IPS DF 6.9 (cell line): ENCODE data around the gene TBC1D22A.

Experiments
- DNase-seq: peaks from one replicate; pipeline ENCODE4 v3.0.0-alpha.2; 2013; ENCODE audit warnings: low read depth, low spot score
- H3K27ac ChIP-seq: one replicate; pipeline ENCODE4 v1.5.1; 2013; ENCODE audit warnings: low read length, control low read depth
- H3K27me3 ChIP-seq: 2 replicates; pipeline ENCODE4 v1.6.1; 2013; ENCODE audit warnings: mild to moderate bottlenecking, low read length; ENCODE audit not compliant: control insufficient read depth, insufficient read depth
- H3K36me3 ChIP-seq: 2 replicates; pipeline ENCODE4 v1.6.1; 2013; ENCODE audit warnings: low read length; ENCODE audit not compliant: control insufficient read depth, insufficient read depth
- H3K4me1 ChIP-seq: 2 replicates; pipeline ENCODE4 v1.6.1; 2013; ENCODE audit warnings: low read length; ENCODE audit not compliant: control insufficient read depth, insufficient read depth
- H3K4me3 ChIP-seq: 2 replicates; pipeline ENCODE4 v1.5.1; 2013; ENCODE audit warnings: mild to moderate bottlenecking, low read length
- H3K9me3 ChIP-seq: 2 replicates; pipeline ENCODE4 v1.6.1; 2013; ENCODE audit warnings: low read length, inconsistent platforms; ENCODE audit not compliant: control insufficient read depth, insufficient read depth
- WGBS: extraction: QIAGEN DNeasy Blood & Tissue Kit; methylation state at CpG from one replicate; pipeline ENCODE4 v1.1.7; 2013; ENCODE audit warnings: mixed read lengths, missing lambda C conversion rate; ENCODE audit not compliant: insufficient read length, insufficient coverage; 5-methylcytosine and 5-hydroxymethylcytosine counted together

The TBC1D22A gene

GRCh38 chr22:47100019-47100418, 337.6 kb downstream of the TBC1D22A start:
- Histone ChIP-seq H3K4me3 (no peak overlapping the region), H3K4me1 (peaks cover 6% of the 10 kb centered on the region), H3K27ac (no peak overlapping the region), H3K9me3 (no peaks in the 10 kb centered on the region), H3K27me3 (no peaks in the 10 kb centered on the region), H3K36me3 (no peaks in the 10 kb centered on the region)
- DNase-seq, result no peak
- no CpG with 5 or more reads among the region's 2 CpGs for WGBS

- H3K27me3 ChIP-seq, result no peaks in the 10 kb centered on the region
- no peak overlapping the region for H3K27ac ChIP-seq
- no peaks in the 10 kb centered on the region for H3K36me3 ChIP-seq
- no peak overlapping the region for H3K4me3 ChIP-seq
- DNase-seq, result no peak
- H3K4me1 ChIP-seq, result peaks cover 6% of the 10 kb centered on the region
- WGBS, result no CpG with 5 or more reads among the region's 15 CpGs
- no peaks in the 10 kb centered on the region for H3K9me3 ChIP-seq
These were observed 338.3 kb downstream of the TBC1D22A start for GRCh38 chr22:47100646-47101200.

- H3K9me3 ChIP-seq, result no peaks in the 10 kb centered on the region
- no peaks in the 10 kb centered on the region for H3K27me3 ChIP-seq
- no peak overlapping the region for H3K4me3 ChIP-seq
- peaks cover 6% of the 10 kb centered on the region for H3K4me1 ChIP-seq
- DNase-seq, result no peak
- H3K27ac ChIP-seq, result no peak overlapping the region
- no CpG with 5 or more reads among the region's 16 CpGs for WGBS
- no peaks in the 10 kb centered on the region for H3K36me3 ChIP-seq
These were observed 339.0 kb downstream of the TBC1D22A start for GRCh38 chr22:47101321-47101885.

- no peak for DNase-seq
- Histone ChIP-seq H3K27ac (no peak overlapping the region), H3K27me3 (no peaks in the 10 kb centered on the region), H3K36me3 (no peaks in the 10 kb centered on the region), H3K9me3 (no peaks in the 10 kb centered on the region), H3K4me1 (peaks cover 6% of the 10 kb centered on the region), H3K4me3 (no peak overlapping the region)
- WGBS, result no CpG with 5 or more reads among the region's 12 CpGs
These were observed 339.6 kb downstream of the TBC1D22A start for GRCh38 chr22:47102081-47102480.

- WGBS, result no CpG with 5 or more reads among the region's 2 CpGs
- no peak overlapping the region for H3K4me3 ChIP-seq
These were observed 340.2 kb downstream of the TBC1D22A start for GRCh38 chr22:47102648-47103047.

GRCh38 chr22:47105085-47105484, 342.6 kb downstream of the TBC1D22A start:
- H3K27me3 ChIP-seq, result no peaks in the 10 kb centered on the region
- 100% methylated on average over 1 of the region's 4 CpGs for WGBS
- no peak overlapping the region for H3K4me3 ChIP-seq
- no peak for DNase-seq
- H3K9me3 ChIP-seq, result no peaks in the 10 kb centered on the region
- H3K27ac ChIP-seq, result no peak overlapping the region
- peaks cover 6% of the 10 kb centered on the region for H3K4me1 ChIP-seq
- no peaks in the 10 kb centered on the region for H3K36me3 ChIP-seq

More at GRCh38 chr22:47102648-47103047, 340.2 kb downstream of the TBC1D22A start:
- Histone ChIP-seq H3K36me3 (no peaks in the 10 kb centered on the region), H3K4me1 (peaks cover 6% of the 10 kb centered on the region), H3K27me3 (no peaks in the 10 kb centered on the region), H3K27ac (no peak overlapping the region), H3K9me3 (no peaks in the 10 kb centered on the region)
- peak; percentile 33 for DNase-seq

GRCh38 chr22:47106806-47107205, 344.4 kb downstream of the TBC1D22A start:
- Histone ChIP-seq H3K4me3 (no peak overlapping the region), H3K27ac (no peak overlapping the region), H3K4me1 (peaks cover 6% of the 10 kb centered on the region), H3K36me3 (no peaks in the 10 kb centered on the region), H3K9me3 (no peaks in the 10 kb centered on the region), H3K27me3 (no peaks in the 10 kb centered on the region)
- WGBS, result no CpG with 5 or more reads among the region's 5 CpGs
- DNase-seq, result no peak

- Histone ChIP-seq H3K27ac (no peak overlapping the region), H3K9me3 (no peaks in the 10 kb centered on the region), H3K4me3 (no peak overlapping the region), H3K27me3 (no peaks in the 10 kb centered on the region), H3K4me1 (peaks cover 3% of the 10 kb centered on the region; the same call in 1 of the 2 replicates), H3K36me3 (no peaks in the 10 kb centered on the region; the same call in 1 of the 2 replicates)
- DNase-seq, result no peak
- no CpG with 5 or more reads among the region's 2 CpGs for WGBS
These were observed 345.0 kb downstream of the TBC1D22A start for GRCh38 chr22:47107431-47107830.

GRCh38 chr22:47110817-47111443, 348.5 kb downstream of the TBC1D22A start:
- H3K36me3 ChIP-seq, result no peaks in the 10 kb centered on the region; the same call in 1 of the 2 replicates
- DNase-seq, result no peak
- WGBS, result no CpG with 5 or more reads among the region's 18 CpGs
- no peak overlapping the region for H3K27ac ChIP-seq
- peaks cover 1% of the 10 kb centered on the region; the same call in 1 of the 2 replicates for H3K4me1 ChIP-seq
- no peaks in the 10 kb centered on the region for H3K9me3 ChIP-seq
- no peaks in the 10 kb centered on the region for H3K27me3 ChIP-seq
- H3K4me3 ChIP-seq, result no peak overlapping the region

- peaks cover 1% of the 10 kb centered on the region; the same call in 1 of the 2 replicates for H3K4me1 ChIP-seq
- no peaks in the 10 kb centered on the region for H3K27me3 ChIP-seq
- H3K4me3 ChIP-seq, result no peak overlapping the region
- no peaks in the 10 kb centered on the region; the same call in 1 of the 2 replicates for H3K36me3 ChIP-seq
- no peak overlapping the region for H3K27ac ChIP-seq
- H3K9me3 ChIP-seq, result no peaks in the 10 kb centered on the region
- no peak for DNase-seq
- WGBS, result no CpG with 5 or more reads among the region's 29 CpGs
These were observed 349.5 kb downstream of the TBC1D22A start for GRCh38 chr22:47111626-47112581.
